HS-5 (cell line): ENCODE data around the gene MAST1.
"Not testable (repeated sequence)": the region's sequence is repeated elsewhere in the genome, so short reads cannot be mapped to it uniquely, and the experiment has no call there.

Source experiments
- DNase-seq: peaks from one replicate; pipeline ENCODE4 v3.0.0-alpha.2; 2012; ENCODE audit warnings: low read depth

MAST1 gene

DNA sequence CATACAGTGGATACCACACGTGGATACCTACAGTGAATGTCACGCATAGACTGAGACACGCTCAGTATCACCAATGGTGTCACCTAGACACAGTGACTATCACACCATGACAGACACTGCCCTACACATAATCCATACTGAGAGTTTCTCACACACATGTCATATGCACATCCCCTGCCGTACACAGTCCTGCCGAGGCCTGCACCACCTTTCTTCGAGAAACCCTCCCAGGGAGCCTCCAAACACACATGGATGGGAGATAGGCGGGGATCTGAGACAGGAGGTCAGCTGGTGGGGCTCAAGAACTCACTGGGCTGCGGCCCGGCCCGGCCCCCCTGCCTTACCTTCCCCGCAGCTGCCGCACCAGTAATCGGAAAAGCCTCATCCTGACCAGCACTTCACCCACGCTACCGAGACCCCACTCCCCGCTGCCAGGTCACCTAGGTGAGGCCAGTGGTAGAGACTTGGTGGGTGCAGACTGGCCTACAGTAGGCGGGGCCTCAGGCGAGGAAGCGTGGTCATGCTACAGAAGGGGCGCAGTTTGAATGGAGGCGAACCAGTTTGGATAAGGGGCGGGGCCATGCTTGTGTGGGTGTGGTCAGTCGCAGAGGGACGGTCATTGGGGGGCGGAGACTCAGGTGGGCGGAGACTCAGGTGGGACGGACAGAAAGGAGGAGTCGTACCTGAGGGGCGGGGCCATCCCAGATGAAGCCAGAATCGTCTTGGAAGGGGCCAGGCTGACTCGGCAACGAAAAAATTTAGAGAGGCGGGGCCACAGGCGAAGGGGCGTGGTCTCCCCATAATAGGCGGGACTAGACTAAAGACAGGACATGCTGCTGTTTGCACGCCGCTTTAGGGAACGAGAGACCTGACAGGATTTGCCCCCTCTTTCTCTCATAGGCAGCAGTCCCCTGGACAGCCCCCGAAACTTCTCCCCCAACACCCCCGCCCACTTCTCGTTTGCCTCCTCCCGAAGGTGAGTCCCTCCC lies 2.1 kb downstream of the MAST1 start:
- no peak for DNase-seq

- DNase-seq: no peak
Measured at GRCh38 chr19:12841094-12841493, 2.8 kb downstream of the MAST1 start.

GRCh38 chr19:12842511-12842910 lies 4.2 kb downstream of the MAST1 start:
- DNase-seq: no peak

GRCh38 chr19:12843328-12843727 lies 5.0 kb downstream of the MAST1 start:
- DNase-seq: no peak

- DNase-seq: no peak
Measured at GRCh38 chr19:12843999-12844732, 5.9 kb downstream of the MAST1 start.

DNA sequence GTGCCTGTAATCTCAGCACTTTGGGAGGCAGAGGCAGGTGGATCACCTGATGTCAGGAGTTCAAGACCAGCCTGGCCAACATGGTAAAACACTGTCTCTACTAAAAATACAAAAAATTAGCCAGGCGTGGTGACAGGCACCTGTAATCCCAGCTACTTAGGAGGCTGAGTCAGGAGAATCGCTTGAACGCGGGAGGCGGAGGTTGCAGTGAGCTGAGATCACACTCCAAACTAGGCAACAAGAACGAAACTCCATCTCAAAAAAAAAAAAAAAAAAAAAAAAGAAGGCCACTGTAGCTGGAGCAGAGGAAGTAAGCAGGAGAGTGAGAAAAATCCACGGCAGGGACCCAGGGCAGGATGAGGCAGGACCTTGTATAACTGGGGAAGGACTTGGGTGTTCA lies 8.3 kb downstream of the MAST1 start:
- not testable (repeated sequence) for DNase-seq

DNA sequence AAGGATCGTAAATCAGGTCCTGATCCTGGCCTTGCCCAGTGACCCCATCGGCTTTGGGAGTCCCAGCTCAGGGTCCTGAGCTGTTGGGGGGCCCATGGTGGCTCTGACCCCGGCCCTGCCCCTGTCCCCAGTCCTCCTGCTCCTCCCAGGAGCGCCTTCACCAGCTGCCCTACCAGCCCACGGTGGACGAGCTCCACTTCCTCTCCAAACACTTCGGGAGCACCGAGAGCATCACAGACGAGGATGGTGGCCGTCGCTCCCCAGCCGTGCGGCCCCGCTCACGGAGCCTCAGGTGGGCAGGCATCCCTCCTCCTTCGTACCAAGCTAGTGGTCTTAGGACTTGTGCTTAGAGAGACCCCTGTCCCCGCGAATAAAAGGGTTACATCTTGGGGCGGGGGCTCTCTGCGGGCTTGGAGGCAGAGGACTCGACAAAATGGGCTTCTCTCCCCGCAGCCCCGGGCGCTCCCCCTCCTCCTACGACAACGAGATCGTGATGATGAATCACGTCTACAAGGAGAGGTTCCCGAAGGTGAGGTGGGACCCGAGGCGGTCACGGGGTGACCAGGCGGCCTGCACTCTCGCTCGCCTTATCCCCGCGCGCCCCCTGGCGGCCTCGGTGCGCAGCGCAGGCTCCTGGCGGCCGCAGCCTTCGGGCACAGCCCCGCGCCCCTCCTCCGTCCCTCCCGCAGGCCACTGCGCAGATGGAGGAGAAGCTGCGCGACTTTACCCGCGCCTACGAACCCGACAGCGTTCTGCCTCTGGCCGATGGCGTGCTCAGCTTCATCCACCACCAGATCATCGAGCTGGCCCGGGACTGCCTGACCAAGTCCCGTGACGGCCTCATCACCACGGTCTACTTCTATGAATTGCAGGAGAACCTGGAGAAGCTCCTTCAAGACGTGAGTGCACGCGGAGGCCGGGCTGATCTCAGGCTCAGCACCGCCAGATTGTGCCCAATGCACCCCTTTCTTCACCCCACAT lies 9.1 kb downstream of the MAST1 start:
- peak; percentile 65 for DNase-seq

- DNase-seq: no peak
Measured at GRCh38 chr19:12856653-12857052, 18.3 kb downstream of the MAST1 start.

DNA sequence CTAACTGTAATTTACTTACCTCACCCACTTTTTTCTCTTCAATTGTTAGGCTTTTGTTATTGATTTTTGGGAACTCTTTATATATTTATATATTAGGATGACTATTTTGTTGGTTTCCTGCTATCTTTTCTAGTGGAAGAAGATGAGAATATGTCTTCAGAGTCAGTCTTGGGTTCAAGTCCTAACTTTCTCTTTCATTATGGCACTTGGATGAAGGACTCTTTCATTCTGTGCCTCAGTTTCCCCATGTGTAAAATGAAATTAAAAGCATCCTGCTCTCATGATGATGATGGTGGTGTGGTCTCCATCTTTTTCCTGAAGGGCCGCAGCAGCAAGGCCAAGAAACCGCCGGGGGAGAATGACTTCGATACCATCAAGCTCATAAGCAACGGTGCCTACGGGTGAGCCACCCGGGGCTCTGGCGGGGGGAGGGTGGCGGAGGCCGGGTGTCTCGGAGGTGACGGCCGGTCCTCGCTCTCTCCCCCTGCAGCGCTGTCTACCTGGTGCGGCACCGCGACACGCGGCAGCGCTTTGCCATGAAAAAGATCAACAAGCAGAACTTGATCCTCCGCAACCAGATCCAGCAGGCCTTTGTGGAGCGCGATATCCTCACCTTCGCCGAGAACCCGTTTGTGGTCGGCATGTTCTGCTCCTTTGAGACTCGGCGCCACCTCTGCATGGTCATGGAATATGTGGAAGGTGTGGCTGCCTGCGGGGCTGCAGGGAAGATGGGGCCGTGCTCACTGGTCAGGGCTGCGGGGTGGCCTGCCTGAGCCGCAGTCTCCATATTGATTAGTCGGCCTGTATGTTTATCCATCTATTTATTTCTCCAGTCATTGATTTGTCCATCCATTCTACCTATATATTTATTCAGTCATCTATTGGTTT lies 20.0 kb downstream of the MAST1 start:
- DNase-seq: no peak

DNA sequence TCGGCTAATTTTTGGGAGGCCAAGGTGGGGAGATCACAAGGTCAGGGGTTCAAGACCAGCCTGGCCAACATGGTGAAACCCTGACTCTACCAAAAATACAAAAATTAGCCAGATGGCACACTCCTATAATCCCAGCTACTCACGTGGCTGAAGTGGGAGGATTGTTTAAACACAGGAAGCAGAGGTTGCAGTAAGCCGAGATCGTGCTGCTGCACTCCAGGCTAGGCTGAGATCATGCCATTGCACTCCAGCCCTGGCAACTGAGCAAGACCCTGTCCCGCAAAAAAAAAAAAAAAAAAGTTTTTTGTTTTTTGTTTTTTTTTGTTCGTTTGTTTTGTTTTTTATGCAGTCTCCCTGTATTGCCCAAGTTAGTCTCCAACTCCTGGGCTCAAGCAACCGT lies 21.2 kb downstream of the MAST1 start:
- no peak for DNase-seq

DNA sequence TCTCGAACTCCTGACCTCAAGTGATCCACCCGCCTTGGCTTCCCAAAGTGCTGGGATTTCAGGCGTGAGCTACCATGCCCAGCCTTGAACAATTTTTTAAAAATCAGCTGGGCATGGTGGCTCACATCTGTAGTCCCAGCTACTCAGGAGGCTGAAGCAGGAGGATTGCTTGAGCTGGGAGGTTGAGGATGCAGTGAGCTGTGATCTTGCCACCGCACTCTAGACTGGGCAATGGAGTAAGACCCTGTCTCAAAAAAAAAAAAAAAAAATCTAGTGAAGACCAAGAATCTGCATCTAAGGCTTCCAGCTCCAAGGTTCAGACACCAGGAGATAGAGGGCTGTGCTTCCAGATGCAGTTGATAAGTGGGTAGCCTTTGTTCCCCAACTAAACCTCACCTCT lies 25.8 kb downstream of the MAST1 start:
- DNase-seq: no peak

DNA sequence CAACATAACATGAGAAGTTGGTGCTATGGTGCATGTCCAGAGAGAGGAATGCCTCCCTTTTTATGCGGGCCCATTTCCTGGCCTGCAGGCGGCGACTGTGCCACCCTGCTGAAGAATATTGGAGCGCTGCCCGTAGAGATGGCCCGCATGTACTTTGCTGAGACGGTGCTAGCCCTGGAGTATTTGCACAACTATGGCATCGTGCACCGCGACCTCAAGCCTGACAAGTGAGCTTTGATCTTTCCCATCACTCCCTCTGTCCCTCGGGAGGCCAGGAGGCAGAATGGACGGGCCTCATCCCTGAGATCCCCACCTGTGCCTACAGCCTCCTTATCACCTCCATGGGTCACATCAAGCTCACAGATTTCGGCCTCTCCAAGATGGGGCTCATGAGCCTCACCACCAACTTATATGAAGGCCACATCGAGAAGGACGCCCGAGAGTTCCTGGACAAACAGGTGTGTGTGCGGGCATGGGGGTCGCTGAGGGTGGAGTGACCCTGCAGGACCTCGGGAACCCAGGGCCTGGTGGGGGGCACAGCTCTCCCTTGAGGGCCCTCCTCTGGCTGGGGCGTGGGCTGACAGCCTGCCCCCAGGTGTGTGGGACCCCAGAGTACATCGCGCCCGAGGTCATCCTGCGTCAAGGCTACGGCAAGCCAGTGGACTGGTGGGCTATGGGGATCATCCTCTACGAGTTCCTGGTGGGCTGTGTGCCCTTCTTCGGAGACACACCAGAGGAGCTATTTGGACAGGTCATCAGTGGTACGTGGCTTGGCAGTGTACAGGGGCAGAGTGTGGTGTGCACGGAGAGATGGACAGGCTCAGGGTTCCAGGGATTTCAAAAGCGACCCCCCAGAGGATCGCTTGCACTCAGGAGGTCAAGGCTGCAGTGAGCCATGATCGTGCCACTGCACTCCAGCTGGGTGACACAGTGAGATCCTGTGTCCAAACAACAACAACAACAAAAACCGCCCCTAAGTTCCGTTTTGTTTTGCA lies 26.7 kb downstream of the MAST1 start:
- DNase-seq: no peak

DNA sequence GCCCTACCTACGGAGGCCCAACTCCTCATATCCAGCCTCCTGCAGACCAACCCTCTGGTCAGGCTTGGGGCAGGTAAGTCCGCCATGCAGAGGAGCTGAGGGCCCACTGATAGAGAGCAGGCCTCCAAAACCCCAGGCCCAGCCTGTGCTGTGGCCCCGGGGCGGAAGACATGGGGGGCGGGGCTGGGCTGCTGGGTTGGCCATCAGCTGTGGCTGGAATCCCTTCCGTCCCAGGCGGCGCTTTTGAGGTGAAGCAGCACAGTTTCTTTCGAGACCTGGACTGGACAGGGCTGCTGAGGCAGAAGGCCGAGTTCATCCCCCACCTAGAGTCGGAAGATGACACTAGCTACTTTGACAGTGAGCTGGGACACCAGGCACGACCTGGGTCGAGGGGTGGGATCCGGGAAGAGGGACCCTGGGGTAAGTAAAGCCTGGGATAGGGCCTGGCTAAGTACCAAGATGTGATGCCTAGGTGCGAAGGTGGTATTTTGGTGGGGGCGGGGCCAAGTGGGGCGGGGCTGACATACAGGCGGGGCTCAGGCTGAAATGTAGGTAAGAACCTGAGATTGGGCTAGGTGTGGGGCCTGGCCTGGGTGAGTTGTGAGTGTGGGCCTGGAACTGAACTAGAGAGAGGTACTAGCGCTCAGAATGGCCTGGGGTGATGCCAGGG lies 27.6 kb downstream of the MAST1 start:
- DNase-seq: no peak

DNA sequence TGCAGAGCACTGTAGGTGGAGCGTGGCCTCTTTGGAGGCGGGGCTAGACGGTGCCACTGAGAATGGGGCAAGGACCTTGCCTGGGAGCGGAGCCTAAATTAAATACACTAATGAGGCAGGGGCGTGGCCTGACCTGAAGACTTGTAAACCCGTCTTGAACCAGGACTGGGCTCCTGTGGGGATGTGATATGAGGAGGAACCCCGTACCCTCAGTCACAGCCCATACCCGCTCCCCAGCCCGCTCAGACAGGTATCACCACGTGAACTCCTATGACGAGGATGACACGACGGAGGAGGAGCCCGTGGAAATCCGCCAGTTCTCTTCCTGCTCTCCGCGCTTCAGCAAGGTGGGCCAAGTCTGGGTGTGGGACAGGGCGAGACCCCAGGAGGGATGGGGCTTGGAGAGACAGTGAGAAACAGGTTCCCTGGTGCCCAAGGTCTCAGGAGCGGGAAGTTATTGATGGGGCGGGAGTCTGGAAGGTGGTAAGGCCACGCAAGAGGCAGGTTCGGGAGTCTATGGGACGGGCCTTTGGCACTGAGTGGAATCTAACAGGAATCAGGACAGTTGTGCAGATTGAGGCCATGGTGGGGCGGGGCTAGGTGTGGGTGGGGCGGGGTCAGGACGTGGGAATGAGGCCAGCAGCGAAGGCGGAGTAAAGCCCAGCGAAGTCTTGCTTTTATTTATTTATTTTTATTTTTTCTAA lies 28.3 kb downstream of the MAST1 start:
- DNase-seq: no peak

DNA sequence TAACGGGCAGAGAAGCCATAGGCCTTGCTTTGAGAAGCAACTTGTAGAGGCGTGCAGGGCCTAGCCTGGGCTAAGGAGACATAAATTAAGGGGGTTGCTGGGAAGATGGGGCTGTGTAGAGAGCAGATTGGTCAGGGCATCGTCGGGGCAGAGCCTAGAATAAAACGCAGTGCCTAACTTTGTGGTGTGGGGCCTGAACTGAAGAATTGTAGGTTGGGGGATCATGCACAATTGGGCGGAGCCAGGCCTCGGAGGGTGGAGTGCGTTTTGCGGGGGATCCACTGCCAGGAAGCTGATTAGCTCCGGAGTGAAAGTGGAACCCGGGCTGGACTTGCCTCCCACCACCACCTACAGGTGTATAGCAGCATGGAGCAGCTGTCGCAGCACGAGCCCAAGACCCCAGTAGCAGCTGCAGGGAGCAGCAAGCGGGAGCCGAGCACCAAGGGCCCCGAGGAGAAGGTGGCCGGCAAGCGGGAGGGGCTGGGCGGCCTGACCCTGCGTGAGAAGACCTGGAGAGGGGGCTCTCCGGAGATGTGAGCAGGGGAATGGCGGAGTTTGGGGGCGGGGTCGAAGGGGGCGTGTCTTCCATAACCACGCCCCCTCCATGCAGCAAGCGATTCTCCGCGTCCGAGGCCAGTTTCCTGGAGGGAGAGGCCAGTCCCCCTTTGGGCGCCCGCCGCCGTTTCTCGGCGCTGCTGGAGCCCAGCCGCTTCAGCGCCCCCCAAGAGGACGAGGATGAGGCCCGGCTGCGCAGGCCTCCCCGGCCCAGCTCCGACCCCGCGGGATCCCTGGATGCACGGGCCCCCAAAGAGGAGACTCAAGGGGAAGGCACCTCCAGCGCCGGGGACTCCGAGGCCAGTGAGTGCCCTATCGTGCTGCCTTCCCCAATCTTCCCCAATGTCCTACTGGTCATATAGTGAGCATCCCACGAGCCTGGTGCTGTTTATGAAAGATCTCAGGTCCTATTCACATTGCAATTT lies 29.1 kb downstream of the MAST1 start:
- no peak for DNase-seq

- DNase-seq: no peak
Measured at GRCh38 chr19:12868540-12869112, 30.3 kb downstream of the MAST1 start.

DNA sequence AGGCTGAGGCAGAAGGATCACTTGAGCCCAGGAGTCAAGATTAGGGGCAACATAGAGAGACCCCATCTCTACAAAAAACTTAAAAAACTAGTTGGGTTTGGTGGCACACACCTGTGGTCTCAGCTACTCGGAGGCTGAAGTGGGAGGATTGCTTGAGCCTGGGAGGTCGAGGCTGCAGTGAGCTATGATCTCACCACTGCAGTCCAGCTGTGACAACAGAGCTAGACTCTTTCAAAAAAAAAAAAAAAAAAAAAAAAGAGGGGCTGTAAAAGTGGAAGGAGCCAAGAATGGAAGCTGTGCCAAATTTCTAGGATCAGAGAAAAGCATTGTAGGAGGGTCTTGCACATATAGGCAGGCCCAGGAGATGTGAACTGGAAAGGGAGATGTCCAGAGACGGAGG lies 33.4 kb downstream of the MAST1 start:
- no peak for DNase-seq
